ENCODE data around the gene BCL6. TPM values are rescaled to one million over a fixed set of nuclear protein-coding genes. Genes with fewer than 3 reads are reported as not detected.

Gene BCL6
- total RNA-seq, 2 experiments from 2014 or later: 76.6 to 79.6 TPM

- Histone ChIP-seq H3K27me3 (ENCODE audit: control insufficient read depth in 1 of 2, insufficient read depth in 2 of 2, low read length in 2 of 2) (peaks cover 0 to 6% of the 10 kb centered on the region in 2 experiments), H3K9me3 (ENCODE audit: control insufficient read depth in 1 of 2, insufficient read depth in 1 of 2, low read length in 2 of 2) (no peaks in the 10 kb centered on the region), H3K4me1 (ENCODE audit: insufficient read depth, low read length) (no peaks in the 10 kb centered on the region), H3K36me3 (ENCODE audit: insufficient read depth, low read length) (no peaks in the 10 kb centered on the region), H3K4me3 (ENCODE audit: low read length) (no peak overlapping the region), H3K27ac (ENCODE audit: low read depth in 1 of 2, low read length in 2 of 2) (no peak overlapping the region)
- TF ChIP-seq, protein P1, sequence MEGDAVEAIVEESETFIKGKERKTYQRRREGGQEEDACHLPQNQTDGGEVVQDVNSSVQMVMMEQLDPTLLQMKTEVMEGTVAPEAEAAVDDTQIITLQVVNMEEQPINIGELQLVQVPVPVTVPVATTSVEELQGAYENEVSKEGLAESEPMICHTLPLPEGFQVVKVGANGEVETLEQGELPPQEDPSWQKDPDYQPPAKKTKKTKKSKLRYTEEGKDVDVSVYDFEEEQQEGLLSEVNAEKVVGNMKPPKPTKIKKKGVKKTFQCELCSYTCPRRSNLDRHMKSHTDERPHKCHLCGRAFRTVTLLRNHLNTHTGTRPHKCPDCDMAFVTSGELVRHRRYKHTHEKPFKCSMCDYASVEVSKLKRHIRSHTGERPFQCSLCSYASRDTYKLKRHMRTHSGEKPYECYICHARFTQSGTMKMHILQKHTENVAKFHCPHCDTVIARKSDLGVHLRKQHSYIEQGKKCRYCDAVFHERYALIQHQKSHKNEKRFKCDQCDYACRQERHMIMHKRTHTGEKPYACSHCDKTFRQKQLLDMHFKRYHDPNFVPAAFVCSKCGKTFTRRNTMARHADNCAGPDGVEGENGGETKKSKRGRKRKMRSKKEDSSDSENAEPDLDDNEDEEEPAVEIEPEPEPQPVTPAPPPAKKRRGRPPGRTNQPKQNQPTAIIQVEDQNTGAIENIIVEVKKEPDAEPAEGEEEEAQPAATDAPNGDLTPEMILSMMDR (IDR thresholded peaks at IDR 0.05): no peak
- Mint-ChIP-seq H3K4me1 (ENCODE audit: low read depth) (no peaks in the 10 kb centered on the region), H3K27me3 (peaks cover 25% of the 10 kb centered on the region), H3K4me3 (no peak overlapping the region), H3K27ac (no peak overlapping the region), H3K9me3 (no peaks in the 10 kb centered on the region), H3K36me3 (ENCODE audit: low read depth) (no peaks in the 10 kb centered on the region)
- ATAC-seq (ENCODE audit: poor library complexity) (no peak), DNase-seq (no peak)
- ChIA-PET CTCF (no interaction called here), POLR2A (no interaction called here)
- intact Hi-C loops (cut with DNase I, micrococcal nuclease): no loop called here
These were observed 46.5 kb downstream of the BCL6 start for GRCh38 chr3:187698499-187699399.

- Mint-ChIP-seq H3K27me3 (peaks cover 37% of the 10 kb centered on the region), H3K4me1 (ENCODE audit: low read depth) (no peaks in the 10 kb centered on the region)
- DNase-seq: no peak
These were observed 49.2 kb downstream of the BCL6 start for GRCh38 chr3:187696021-187696420.

DNA sequence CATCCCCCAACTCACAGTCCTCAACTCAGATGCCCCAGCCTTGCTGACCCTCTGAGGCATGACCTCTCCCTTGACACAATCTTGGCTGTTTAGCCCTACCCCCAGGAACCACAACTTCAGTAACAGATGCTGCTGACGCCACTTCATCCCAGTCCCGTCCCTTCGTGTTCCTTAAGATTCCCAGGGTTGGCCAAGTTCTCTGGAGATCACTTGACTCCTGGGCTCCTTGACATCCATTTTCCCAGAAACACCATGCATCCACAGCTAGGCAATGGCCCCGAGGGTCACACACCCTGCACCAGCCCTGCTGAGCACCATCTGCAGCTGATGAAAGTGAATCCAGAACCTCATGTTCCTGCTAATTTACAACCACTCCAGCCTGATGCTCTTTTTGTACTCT lies 49.8 kb downstream of the BCL6 start:
- peaks cover 41% of the 10 kb centered on the region for H3K27me3 Mint-ChIP-seq
- ChIA-PET POLR2A (no interaction called here), CTCF (interaction anchor here (1.8 kb wide), 1 partner anchor 16 kb away, joined by 6 read pairs; no protein-coding TSS in a partner anchor)
- Histone ChIP-seq H3K4me3 (ENCODE audit: low read length) (no peak overlapping the region), H3K27me3 (ENCODE audit: control insufficient read depth in 1 of 2, insufficient read depth in 2 of 2, low read length in 2 of 2) (peaks cover 0 to 10% of the 10 kb centered on the region in 2 experiments), H3K36me3 (ENCODE audit: insufficient read depth, low read length) (no peaks in the 10 kb centered on the region), H3K9me3 (ENCODE audit: control insufficient read depth in 1 of 2, insufficient read depth in 1 of 2, low read length in 2 of 2) (no peaks in the 10 kb centered on the region), H3K4me1 (ENCODE audit: insufficient read depth, low read length) (no peaks in the 10 kb centered on the region), H3K27ac (ENCODE audit: low read depth in 1 of 2, low read length in 2 of 2) (no peak overlapping the region)
- no peak overlapping the region for H3K4me3 Mint-ChIP-seq
- no peaks in the 10 kb centered on the region for H3K4me1 Mint-ChIP-seq (ENCODE audit: low read depth)
- TF ChIP-seq, protein P1 (IDR thresholded peaks at IDR 0.05): no peak
- H3K9me3 Mint-ChIP-seq: no peaks in the 10 kb centered on the region
- H3K36me3 Mint-ChIP-seq (ENCODE audit: low read depth): no peaks in the 10 kb centered on the region
- no peak overlapping the region for H3K27ac Mint-ChIP-seq
- no peak for ATAC-seq (ENCODE audit: poor library complexity)
- DNase-seq: no peak
- intact Hi-C loops (cut with DNase I, micrococcal nuclease): no loop called here

More at GRCh38 chr3:187696021-187696420, 49.2 kb downstream of the BCL6 start:
- H3K4me3 Mint-ChIP-seq: no peak overlapping the region
- intact Hi-C loops (cut with DNase I, micrococcal nuclease): no loop called here
- Histone ChIP-seq H3K36me3 (ENCODE audit: insufficient read depth, low read length) (no peaks in the 10 kb centered on the region), H3K27ac (ENCODE audit: low read depth in 1 of 2, low read length in 2 of 2) (no peak overlapping the region), H3K4me1 (ENCODE audit: insufficient read depth, low read length) (no peaks in the 10 kb centered on the region), H3K4me3 (ENCODE audit: low read length) (no peak overlapping the region), H3K9me3 (ENCODE audit: control insufficient read depth in 1 of 2, insufficient read depth in 1 of 2, low read length in 2 of 2) (no peaks in the 10 kb centered on the region), H3K27me3 (ENCODE audit: control insufficient read depth in 1 of 2, insufficient read depth in 2 of 2, low read length in 2 of 2) (peaks cover 0 to 10% of the 10 kb centered on the region in 2 experiments)
- ChIA-PET POLR2A (no interaction called here), CTCF (interaction anchor here (1.8 kb wide), 1 partner anchor 16 kb away, joined by 6 read pairs; no protein-coding TSS in a partner anchor)
- no peak for ATAC-seq (ENCODE audit: poor library complexity)
- no peak overlapping the region for H3K27ac Mint-ChIP-seq
- H3K9me3 Mint-ChIP-seq: no peaks in the 10 kb centered on the region
- TF ChIP-seq, protein P1 (IDR thresholded peaks at IDR 0.05): no peak
- H3K36me3 Mint-ChIP-seq (ENCODE audit: low read depth): no peaks in the 10 kb centered on the region
